GM19324 (cell line): ENCODE results near the gene GBP3.
"Not testable (repeated sequence)": the region's sequence is repeated elsewhere in the genome, so short reads cannot be mapped to it uniquely, and the experiment has no call there.

ENCODE experiments used
- ATAC-seq: cut with Tn5 transposase; IDR thresholded peaks from one replicate; pipeline ENCODE4 v1.9.1; 2021; ENCODE audit warnings: mild to moderate bottlenecking, moderate library complexity; ENCODE audit not compliant: unreplicated experiment, low FRiP score

GBP3 gene

DNA sequence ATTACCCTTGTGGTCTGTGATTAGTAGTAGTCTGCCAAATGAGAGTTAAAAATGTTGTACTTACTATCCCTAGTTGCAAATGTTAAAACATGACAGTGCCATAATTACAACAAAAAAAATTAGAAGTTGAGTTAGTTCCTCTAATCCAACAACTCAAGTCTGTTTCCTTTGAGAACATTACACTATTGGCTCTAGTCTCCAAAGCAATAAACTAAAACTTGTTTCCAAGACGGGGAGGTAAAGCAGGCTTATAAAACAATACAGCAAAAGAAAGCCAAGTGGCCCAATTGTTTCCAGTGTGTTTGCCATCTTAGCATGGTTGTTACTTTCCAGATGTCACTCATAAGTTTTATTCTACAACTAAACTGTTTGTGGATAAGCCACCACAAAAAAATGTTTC, 41.8 kb downstream of the GBP3 start:
- ATAC-seq = no peak

DNA sequence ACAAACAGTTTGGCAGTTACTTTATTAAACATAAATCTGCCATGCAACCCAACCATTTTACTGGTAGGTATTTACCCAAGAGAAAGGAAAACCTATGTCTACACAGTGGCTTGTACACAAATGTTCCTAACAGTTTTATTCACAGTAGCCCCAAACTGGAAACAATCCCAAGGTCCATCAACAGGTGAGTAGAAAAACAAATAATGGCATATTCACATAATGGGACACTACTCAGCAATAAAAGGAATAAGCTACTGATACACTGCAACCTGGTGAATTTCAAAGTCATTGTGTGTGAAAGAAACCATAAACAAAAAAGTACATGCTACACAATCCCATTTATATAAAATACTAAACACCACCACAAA, 42.9 kb downstream of the GBP3 start:
- no peak for ATAC-seq

DNA sequence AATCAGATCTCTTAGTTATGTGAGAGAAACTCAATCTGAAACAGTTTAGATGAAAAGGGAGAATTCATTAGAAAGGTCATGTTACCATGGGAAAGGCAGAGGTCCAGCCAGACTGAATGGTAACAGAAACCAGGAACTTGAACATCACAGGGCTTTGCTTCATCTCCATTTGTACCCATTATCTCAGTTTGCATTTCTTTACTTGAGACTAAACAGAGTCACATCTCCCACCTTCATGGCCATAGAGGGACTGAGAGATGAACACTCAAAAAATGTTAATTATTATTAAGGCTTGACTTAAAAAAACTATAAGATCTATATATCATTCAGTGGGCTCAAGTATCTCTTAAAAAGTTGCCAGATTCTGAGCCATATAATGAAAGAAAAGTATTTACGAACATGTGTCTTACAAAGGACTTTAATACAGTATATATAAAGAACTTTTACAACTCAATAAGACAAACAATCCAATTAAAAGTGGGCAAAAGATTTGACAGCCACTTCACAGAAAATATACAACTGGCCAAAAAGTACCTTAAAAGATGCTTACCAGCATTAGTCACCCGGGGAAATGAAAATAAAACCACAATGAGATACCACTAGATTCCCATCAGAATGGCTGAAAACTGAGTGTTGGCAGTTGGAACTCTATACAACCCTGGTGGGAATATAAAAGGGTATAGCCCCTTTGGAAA, 43.5 kb downstream of the GBP3 start:
- no peak for ATAC-seq

DNA sequence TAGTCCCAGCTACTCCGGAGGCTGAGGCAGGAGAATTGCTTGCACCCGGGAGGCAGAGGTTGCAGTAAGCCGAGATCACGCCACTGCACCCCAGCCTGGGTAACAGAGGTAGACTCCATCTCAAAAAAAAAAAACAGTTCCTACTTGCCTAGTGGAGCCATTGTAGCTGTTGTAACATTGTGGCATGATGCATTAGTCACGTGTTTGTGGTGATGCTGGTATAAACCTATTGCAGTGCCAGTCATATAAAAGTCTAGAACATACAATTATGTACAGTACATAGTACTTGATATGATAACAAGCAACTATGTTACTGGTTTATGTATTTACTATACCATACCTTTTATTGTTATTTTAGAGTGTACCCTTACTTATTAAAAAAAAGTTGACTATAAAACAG, 46.4 kb downstream of the GBP3 start:
- no peak for ATAC-seq

DNA sequence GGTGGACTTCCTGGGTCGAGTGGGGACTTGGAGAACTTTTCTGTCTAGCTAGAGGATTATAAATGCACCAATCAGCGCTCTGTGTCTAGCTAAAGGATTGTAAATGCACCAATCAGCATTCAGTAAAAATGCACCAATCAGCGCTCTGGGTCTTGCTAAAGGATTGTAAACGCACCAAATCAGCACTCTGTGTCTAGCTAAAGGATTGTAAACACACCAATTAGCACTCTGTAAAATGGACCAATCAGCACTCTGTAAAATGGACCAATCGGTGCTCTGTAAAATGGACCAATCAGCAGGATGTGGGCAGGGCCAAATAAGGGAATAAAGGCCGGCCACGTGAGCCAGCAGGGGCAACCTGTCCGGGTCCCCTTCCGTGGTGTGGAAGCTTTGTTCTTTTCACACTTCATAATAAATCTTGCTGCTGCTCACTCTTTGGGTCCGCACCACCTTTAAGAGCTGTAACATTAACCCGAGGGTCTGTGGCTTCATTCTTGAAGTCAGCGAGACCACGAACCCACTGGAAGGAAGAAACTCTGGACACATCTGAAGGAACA, 48.0 kb downstream of the GBP3 start:
- not testable (repeated sequence) for ATAC-seq

DNA sequence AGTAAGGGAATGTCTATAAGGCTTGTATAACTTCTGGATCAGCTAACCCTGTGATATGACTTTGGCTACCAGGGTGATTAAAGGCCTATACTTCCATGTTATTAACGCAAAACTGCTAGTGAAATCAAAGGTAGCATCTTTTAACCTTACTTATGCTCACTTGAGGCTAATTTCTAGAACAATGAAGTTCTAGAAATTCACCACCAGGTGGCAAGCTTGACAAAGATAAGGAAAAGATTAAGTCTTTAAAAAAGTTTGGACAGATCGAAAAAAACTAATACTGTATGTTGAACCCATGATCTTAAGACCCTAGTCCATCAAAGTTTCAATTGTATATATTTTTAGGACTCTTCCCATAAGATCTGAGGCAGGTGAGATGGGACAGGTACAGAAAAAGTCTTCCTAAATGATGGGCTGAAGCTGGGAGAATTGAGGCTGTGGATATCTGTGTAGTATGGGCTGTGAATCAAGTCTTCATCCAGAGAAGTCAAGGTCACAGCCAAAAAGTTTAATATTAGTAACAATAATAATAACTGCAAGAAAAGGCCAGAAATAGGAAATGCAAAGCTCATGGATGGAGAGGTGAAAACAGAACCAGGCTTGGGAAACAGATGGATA, 49.0 kb downstream of the GBP3 start:
- no peak for ATAC-seq

DNA sequence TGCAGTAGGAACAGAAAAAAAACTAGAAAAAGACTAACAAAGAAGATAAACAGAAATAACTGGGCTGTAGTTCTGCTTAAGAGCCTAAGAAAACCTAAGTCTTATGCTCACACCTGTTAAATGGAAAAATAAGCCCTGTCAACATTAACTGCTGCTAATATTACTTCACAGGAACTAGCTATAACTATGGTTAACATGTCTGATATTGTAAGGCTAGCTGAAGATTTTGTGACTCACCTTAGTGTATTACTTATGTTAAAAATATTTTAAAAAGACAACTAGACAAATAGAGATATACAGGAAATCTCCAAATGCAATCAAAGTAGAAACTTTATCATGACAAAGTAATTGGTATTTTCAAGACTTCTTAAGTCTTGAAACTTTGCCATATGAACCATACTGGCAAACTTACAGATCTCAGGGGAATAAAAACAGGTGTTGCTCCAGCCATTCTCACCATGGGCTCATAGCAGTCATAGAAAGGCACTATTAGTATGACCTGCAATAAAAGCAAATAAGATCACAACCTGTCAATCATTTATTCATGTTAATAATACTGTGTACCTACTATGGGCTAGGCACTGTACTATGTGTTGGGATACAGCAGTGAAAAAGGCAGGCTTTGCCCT, 60.9 kb downstream of the GBP3 start:
- no peak for ATAC-seq

DNA sequence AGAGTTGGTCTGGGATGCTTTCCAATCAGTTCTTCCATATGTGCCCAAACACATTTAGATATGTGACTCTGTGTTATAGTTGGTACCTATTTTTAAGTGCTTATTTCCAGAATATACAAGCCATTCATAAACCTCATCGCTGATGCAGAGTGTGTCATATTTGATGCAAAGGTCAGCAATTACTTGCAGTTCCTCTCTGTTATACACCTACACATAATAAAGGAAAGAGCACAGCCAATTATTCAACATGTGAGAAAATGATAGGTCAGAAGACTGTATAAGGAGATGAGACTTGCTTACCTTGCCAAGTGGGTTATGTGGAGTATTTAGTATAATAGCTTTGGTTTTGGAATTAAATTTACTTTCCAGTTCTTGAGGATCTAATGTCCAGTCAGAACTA, 61.6 kb downstream of the GBP3 start:
- ATAC-seq = no peak
